Karpas-422 (cell line): ENCODE measurements around the gene PSMB2. TPM values are rescaled to one million over a fixed set of nuclear protein-coding genes. Genes with fewer than 3 reads are reported as not detected.

Experiments used
- DNase-seq: peaks from one replicate; pipeline ENCODE4 v3.0.0-alpha.2; 2015
- H2AFZ ChIP-seq: fragments of 200-600 bp; sonication (generic); 2 replicates; pipeline ENCODE4 v1.6.1; 2014; ENCODE audit warnings: antibody characterized with exemption, low read length, mixed read lengths
- H3K27ac ChIP-seq: fragments of 200-600 bp; sonication (generic); 2 replicates; pipeline ENCODE4 v1.5.1; 2014; ENCODE audit warnings: mild to moderate bottlenecking, low read length, moderate library complexity
- H3K27me3 ChIP-seq: fragments of 200-600 bp; sonication (generic); 2 replicates; pipeline ENCODE4 v1.6.1; 2014; ENCODE audit warnings: low read length, mixed read lengths
- H3K36me3 ChIP-seq: fragments of 200-600 bp; sonication (generic); 2 replicates; pipeline ENCODE4 v1.6.1; 2014; ENCODE audit warnings: low read length, mixed read lengths; ENCODE audit not compliant: insufficient read depth
- H3K4me1 ChIP-seq: fragments of 200-600 bp; sonication (generic); 2 replicates; pipeline ENCODE4 v1.6.1; 2014; ENCODE audit warnings: mild to moderate bottlenecking, low read length, mixed read lengths
- H3K4me2 ChIP-seq: fragments of 200-600 bp; sonication (generic); 2 replicates; pipeline ENCODE4 v1.6.1; 2014; ENCODE audit warnings: low read length, low read depth, mild to moderate bottlenecking; ENCODE audit not compliant: poor library complexity, severe bottlenecking
- H3K4me3 ChIP-seq: fragments of 200-600 bp; sonication (generic); 2 replicates; pipeline ENCODE4 v1.5.1; 2014; ENCODE audit warnings: mild to moderate bottlenecking, antibody characterized with exemption, low read length, mixed read lengths
- H3K79me2 ChIP-seq: fragments of 200-600 bp; sonication (generic); 2 replicates; pipeline ENCODE4 v1.6.1; 2014; ENCODE audit warnings: mild to moderate bottlenecking, low read length, mixed read lengths
- H3K9ac ChIP-seq: fragments of 200-600 bp; sonication (generic); 2 replicates; pipeline ENCODE4 v1.6.0; 2014; ENCODE audit warnings: low read length
- H3K9me2 ChIP-seq: fragments of 200-600 bp; sonication (generic), shearing (Covaris generic); replicated peaks from 2 replicates; pipeline ENCODE4 v1.6.0; 2014; ENCODE audit warnings: mild to moderate bottlenecking, low read length, moderate library complexity; ENCODE audit not compliant: insufficient read depth
- H3K9me3 ChIP-seq: fragments of 300-700, 200-600 bp; sonication (generic); 2 replicates; pipeline ENCODE4 v1.6.1; 2014; ENCODE audit warnings: low read length, mixed read lengths
- H4K20me1 ChIP-seq: fragments of 200-600 bp; sonication (generic); 2 replicates; pipeline ENCODE4 v1.6.1; 2014; ENCODE audit warnings: mild to moderate bottlenecking, antibody characterized with exemption, low read length, low read depth; ENCODE audit not compliant: insufficient read depth
- total RNA-seq: library from RNA; depleted of rRNA; stranded (reverse); fragments of >200 nt; shearing (Covaris generic); gene quantifications from 2 replicates; pipeline ENCODE4 v1.2.3, GENCODE V29; 2014; ENCODE audit warnings: low replicate concordance

PSMB2 gene
- total RNA-seq, 1 experiment from 2014 or later: 59.7 TPM

- H3K9ac ChIP-seq: no peak overlapping the region
- DNase-seq: peak; percentile 91
- H3K27me3 ChIP-seq: no peaks in the 10 kb centered on the region
- H3K27ac ChIP-seq: no peak overlapping the region
- no peaks in the 10 kb centered on the region for H3K9me2 ChIP-seq
- peaks cover 2% of the 10 kb centered on the region for H3K4me1 ChIP-seq
- no peaks in the 10 kb centered on the region for H3K36me3 ChIP-seq
- no peak overlapping the region for H3K4me2 ChIP-seq
- no peaks in the 10 kb centered on the region; the same call in 1 of the 2 replicates for H4K20me1 ChIP-seq
- no peaks in the 10 kb centered on the region for H3K9me3 ChIP-seq
- no peak overlapping the region for H2AFZ ChIP-seq
- no peaks in the 10 kb centered on the region; the same call in 1 of the 2 replicates for H3K79me2 ChIP-seq
- H3K4me3 ChIP-seq: no peak overlapping the region
Measured at GRCh38 chr1:35564037-35564883, 77.1 kb downstream of the PSMB2 start.

DNA sequence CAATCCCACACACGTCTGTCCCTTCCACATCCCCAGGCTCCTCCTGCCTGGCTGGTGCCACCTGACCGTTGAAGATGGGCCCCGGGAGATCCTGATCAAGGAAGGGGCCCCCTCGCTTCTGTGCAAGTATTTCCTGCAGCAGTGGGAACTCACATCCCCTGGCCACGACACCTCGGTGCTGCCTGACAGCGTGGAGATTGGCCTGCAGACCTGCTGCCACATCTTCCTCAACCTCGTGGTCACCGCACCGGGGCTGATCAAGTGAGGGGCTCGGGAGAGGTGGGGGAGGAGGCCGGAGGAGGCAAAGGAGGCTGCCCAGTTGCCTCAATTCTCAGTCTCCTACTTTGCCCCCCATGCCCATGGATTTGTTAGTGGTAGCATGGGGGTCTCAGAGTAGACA, 78.2 kb downstream of the PSMB2 start:
- no peak overlapping the region for H3K9ac ChIP-seq
- peaks cover 10% of the 10 kb centered on the region for H3K79me2 ChIP-seq
- no peaks in the 10 kb centered on the region for H3K27me3 ChIP-seq
- H3K9me3 ChIP-seq: no peaks in the 10 kb centered on the region
- H3K4me1 ChIP-seq: peaks cover 13% of the 10 kb centered on the region
- H3K4me2 ChIP-seq: no peak overlapping the region
- H2AFZ ChIP-seq: no peak overlapping the region
- H3K27ac ChIP-seq: no peak overlapping the region
- no peaks in the 10 kb centered on the region for H3K36me3 ChIP-seq
- no peaks in the 10 kb centered on the region; the same call in 1 of the 2 replicates for H4K20me1 ChIP-seq
- H3K4me3 ChIP-seq: no peak overlapping the region
- H3K9me2 ChIP-seq: no peaks in the 10 kb centered on the region
- DNase-seq: no peak

DNA sequence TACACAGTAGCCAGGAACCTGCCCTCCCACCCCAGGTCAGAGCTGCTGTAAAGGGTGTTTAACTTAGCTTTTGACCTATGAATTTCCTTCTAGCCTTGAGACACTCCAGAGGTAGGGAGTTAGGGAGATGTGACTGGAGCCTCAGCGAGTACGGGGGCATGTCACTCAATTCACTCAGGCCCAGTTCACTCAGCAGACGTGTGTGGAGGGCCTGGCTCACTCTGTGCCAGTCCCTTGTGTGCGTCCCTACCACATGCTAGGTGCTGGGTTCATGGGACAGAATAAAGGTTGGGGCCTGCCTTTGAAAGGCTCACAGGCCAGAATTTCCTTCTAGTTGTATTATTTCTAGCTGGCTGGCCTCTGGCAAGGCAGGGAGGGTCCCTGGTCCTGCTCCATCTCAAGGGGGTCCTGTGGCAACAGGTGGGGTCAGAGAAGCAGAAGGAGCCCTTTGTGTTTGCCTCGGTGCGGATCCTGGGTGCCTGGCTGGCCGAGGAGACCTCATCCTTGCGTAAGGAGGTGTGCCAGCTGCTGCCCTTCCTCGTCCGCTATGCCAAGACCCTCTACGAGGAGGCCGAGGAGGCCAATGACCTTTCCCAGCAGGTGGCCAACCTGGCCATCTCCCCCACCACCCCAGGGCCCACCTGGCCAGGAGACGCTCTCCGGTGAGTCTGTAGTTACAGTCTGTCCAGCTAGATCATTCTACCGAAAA, 79.2 kb downstream of the PSMB2 start:
- Histone ChIP-seq H3K36me3 (no peaks in the 10 kb centered on the region), H3K27me3 (no peaks in the 10 kb centered on the region), H4K20me1 (no peaks in the 10 kb centered on the region; the same call in 1 of the 2 replicates), H3K4me3 (no peak overlapping the region), H3K27ac (no peak overlapping the region), H2AFZ (no peak overlapping the region), H3K9ac (no peak overlapping the region), H3K9me2 (no peaks in the 10 kb centered on the region), H3K9me3 (no peaks in the 10 kb centered on the region), H3K79me2 (peaks cover 16% of the 10 kb centered on the region), H3K4me2 (no peak overlapping the region), H3K4me1 (peaks cover 14% of the 10 kb centered on the region)
- DNase-seq: no peak

DNA sequence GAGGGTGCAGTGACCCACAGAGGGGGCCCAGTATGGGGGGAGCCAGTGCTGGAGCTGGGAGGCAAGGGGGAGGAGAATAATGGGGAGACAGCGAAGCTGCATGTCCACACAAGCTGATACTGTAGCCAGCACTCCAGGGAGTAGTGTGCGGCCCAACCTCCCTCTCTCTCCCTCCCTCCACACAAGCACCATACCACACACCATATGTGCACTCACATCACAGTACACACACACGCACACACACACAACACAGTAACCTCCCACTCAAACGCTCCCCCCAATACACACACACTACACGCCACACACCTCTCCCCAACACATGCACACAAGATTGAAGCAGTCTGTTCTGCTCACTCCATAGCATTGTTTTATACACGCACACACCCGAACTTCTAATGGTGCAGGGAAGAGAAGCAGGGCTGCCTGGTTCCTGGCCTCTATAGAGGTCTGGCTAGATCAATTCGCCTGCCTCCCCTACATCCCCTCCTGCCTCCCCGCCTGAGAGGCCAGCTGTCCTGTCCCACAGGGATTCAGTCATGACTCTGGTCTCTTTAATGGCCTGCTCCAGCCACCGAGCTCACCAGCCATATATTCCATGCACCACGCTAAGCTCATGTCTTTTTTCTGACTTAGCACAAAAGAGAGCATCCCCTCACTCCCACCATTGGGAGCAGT, 79.9 kb downstream of the PSMB2 start:
- Histone ChIP-seq H3K27me3 (no peaks in the 10 kb centered on the region), H3K36me3 (no peaks in the 10 kb centered on the region), H3K4me3 (no peak overlapping the region), H3K4me1 (peaks cover 16% of the 10 kb centered on the region), H3K4me2 (no peak overlapping the region), H3K9me2 (no peaks in the 10 kb centered on the region), H3K9ac (no peak overlapping the region), H3K79me2 (peaks cover 23% of the 10 kb centered on the region), H2AFZ (no peak overlapping the region), H3K9me3 (no peaks in the 10 kb centered on the region), H3K27ac (no peak overlapping the region), H4K20me1 (peaks cover 3% of the 10 kb centered on the region; the same call in 1 of the 2 replicates)
- DNase-seq: no peak

- no peak overlapping the region for H3K4me2 ChIP-seq
- H3K27ac ChIP-seq: no peak overlapping the region
- no peaks in the 10 kb centered on the region for H3K36me3 ChIP-seq
- DNase-seq: no peak
- H3K79me2 ChIP-seq: peaks cover 32% of the 10 kb centered on the region
- H3K4me1 ChIP-seq: peaks cover 25% of the 10 kb centered on the region
- H3K27me3 ChIP-seq: no peaks in the 10 kb centered on the region
- no peaks in the 10 kb centered on the region for H3K9me3 ChIP-seq
- H2AFZ ChIP-seq: no peak overlapping the region
- no peak overlapping the region for H3K4me3 ChIP-seq
- H3K9ac ChIP-seq: no peak overlapping the region
- peaks cover 4% of the 10 kb centered on the region; the same call in 1 of the 2 replicates for H4K20me1 ChIP-seq
- no peaks in the 10 kb centered on the region for H3K9me2 ChIP-seq
Measured at GRCh38 chr1:35560256-35561225, 80.8 kb downstream of the PSMB2 start.

DNA sequence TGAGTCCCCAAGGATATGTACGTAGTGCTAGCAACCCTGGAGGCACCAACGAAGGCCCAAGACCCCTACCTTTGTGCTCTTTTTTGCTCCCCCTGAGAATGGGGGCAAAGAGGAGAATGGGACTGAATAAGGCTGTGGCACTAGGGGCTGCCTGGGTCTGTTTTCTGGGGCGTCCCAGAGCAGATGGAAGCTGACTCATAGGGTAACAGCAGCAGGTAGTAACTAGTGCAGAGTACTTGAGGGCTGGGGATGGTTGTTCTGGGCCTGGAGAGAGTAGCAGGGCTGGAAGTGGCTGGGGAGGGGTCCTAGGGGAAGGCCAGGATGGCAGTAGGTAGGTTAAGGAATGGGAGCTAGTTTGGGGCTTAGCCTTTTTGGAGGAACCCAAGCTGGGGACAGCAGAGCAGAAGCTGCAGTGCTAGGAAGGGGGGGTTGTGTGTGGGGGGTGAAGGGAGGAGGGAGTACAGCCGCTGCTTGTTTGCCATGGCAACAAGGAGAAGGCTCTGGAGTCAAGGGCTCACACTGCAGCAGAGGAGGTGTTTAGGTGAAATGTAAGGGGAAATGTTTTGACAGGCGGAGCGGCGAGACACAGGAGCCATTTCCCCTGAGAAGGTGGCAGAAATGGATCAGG, 81.9 kb downstream of the PSMB2 start:
- no peak overlapping the region for H3K27ac ChIP-seq

More for the DNA sequence above, 81.9 kb downstream of the PSMB2 start:
- H3K9me3 ChIP-seq: no peaks in the 10 kb centered on the region
- peak overlapping the region; percentile 94; the same call in 1 of the 2 replicates for H3K9ac ChIP-seq
- H3K9me2 ChIP-seq: no peaks in the 10 kb centered on the region
- peak overlapping the region; percentile 96; the same call in 1 of the 2 replicates for H3K4me3 ChIP-seq
- peak overlapping the region; percentile 98 for H3K4me2 ChIP-seq
- H2AFZ ChIP-seq: no peak overlapping the region
- DNase-seq: no peak
- H4K20me1 ChIP-seq: peaks cover 4% of the 10 kb centered on the region; the same call in 1 of the 2 replicates
- no peaks in the 10 kb centered on the region for H3K27me3 ChIP-seq
- H3K79me2 ChIP-seq: peaks cover 43% of the 10 kb centered on the region
- H3K36me3 ChIP-seq: peaks cover under 1% of the 10 kb centered on the region; the same call in 1 of the 2 replicates
- peaks cover 36% of the 10 kb centered on the region for H3K4me1 ChIP-seq
